Measurements from ENCODE around the gene PPTC7.

DNA sequence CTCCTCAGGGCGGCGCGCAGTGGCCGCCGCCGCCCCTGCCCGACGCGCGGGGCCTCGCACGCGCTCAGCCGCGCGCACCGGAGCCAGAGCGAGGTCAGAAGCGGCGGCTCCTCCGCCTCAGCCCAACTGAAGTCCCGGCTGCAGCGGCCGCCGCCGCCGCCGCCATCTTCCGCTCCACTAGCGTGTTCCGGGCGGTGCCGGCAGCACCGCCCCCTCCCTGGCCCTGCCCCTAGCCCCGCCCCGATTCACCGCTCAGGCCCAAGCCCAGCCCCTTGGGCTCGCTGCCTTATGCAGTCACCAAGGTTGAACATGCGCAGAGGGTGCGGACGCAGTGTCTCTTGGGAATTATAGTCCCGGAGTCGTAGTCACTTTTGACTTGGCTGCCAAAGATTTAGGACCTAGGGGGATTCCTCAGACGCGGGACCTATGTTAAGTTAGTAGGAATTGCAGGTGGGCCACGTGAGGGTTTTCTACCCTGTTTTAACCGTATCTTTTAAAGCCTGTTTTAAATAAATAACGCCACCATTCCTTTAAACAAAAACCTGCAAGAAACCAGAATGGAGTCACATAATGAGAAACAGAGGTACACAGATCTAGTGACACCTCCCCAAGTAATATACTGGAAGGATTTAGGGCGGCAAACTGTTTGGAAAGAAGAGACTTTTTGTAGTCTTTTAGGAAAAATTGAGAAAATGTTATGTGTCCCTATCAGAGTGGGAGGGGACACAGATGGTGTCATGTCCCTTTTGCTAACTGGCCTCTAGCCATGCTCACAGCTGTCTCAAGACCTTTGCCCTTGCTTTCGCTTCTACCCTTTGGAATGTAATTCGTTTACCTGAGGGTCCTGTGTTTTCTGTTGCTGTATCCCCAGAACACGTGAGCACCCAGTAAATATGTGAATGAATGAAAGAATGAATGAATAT lies at the start of gene PPTC7:
- no peak for TF ChIP-seq GATA2 (IDR thresholded peaks at IDR 0.05; ENCODE audit: low read depth, low read length)
- no peak for TF ChIP-seq GATA3 (IDR thresholded peaks at IDR 0.05; ENCODE audit: low read depth, low read length)
